SK-N-SH (cell line): ENCODE data around the gene TNFRSF19. TPM values are rescaled to one million over a fixed set of nuclear protein-coding genes. Genes with fewer than 3 reads are reported as not detected.

ENCODE experiments used
- CTCF ChIA-PET: fragments of 300-600, 350-600 bp; formaldehyde crosslinking; extraction: SDS; loops from one replicate; lab custom pipeline; 2021; lab: Yijun Ruan, JAX
- POLR2A ChIA-PET: fragments of 350-600 bp; sonication (Branson Sonifier 250); formaldehyde crosslinking; extraction: SDS; loops from one replicate; lab custom pipeline; 2020; ENCODE audit warnings: antibody characterized with exemption, inconsistent platforms; lab: Yijun Ruan, JAX
- DNase-seq: peaks from one replicate; pipeline ENCODE4 v3.0.0; 2012
- H2AFZ ChIP-seq: fragments of 200-600 bp; sonication (generic); 2 replicates; pipeline ENCODE4 v1.8.1; 2016; ENCODE audit warnings: antibody characterized with exemption, mild to moderate bottlenecking, low read depth
- H3F3A ChIP-seq: fragments of 200-600 bp; sonication (generic); replicated peaks from 2 replicates; pipeline ENCODE3; 2016; ENCODE audit warnings: antibody characterized with exemption, mild to moderate bottlenecking; ENCODE audit not compliant: insufficient read depth
- H3K27ac ChIP-seq, 2 experiments: fragments of 200-500 bp in 1 of 2; fragments of 200-600 bp in 1 of 2; sonication (Bioruptor generic) in 1 of 2; sonication (generic), shearing (Covaris generic) in 1 of 2; 2 replicates each; pipeline versions ENCODE4 v1.5.1 to v1.6.1; 2014 to 2016; ENCODE audit warnings: low read depth in 2 of 2, inconsistent platforms in 1 of 2, low read length in 1 of 2, mild to moderate bottlenecking in 1 of 2, mixed read lengths in 1 of 2
- H3K27me3 ChIP-seq: fragments of 200-600 bp; sonication (generic), shearing (Covaris generic); 2 replicates; pipeline ENCODE4 v1.6.1; 2016; ENCODE audit warnings: mixed run types; ENCODE audit not compliant: insufficient read depth
- H3K36me3 ChIP-seq, 2 experiments: fragments of 200-500 bp in 1 of 2; fragments of 200-600 bp in 1 of 2; sonication (Bioruptor generic) in 1 of 2; sonication (generic) in 1 of 2; replicated peaks in 1 of 2; 2 replicates each; pipeline versions ENCODE3 to v1.5.1; 2014 to 2016; ENCODE audit warnings: low read length in 1 of 2, mild to moderate bottlenecking in 1 of 2; ENCODE audit not compliant: insufficient read depth in 2 of 2, control insufficient read depth in 1 of 2
- H3K4me1 ChIP-seq, 2 experiments: fragments of 200-500 bp in 1 of 2; fragments of 200-600 bp in 1 of 2; sonication (Bioruptor generic) in 1 of 2; sonication (generic), shearing (Covaris generic) in 1 of 2; 2 replicates each; pipeline versions ENCODE4 v1.5.1 to v1.6.1; 2014 to 2016; ENCODE audit warnings: low read depth in 1 of 2, low read length in 1 of 2, mixed run types in 1 of 2; ENCODE audit not compliant: insufficient read depth in 2 of 2, control insufficient read depth in 1 of 2
- H3K4me2 ChIP-seq: fragments of 200-600 bp; sonication (generic), shearing (Covaris generic); 2 replicates; pipeline ENCODE4 v1.6.1; 2017; ENCODE audit warnings: mixed run types
- H3K4me3 ChIP-seq, 2 experiments: fragments of 200-500 bp in 1 of 2; fragments of 200-600 bp in 1 of 2; sonication (Bioruptor generic) in 1 of 2; sonication (generic), shearing (Covaris generic) in 1 of 2; 2 replicates each; pipeline versions ENCODE4 v1.5.1 to v1.8.1; 2014 to 2016; ENCODE audit warnings: low read depth in 2 of 2, inconsistent platforms in 1 of 2, low read length in 1 of 2, mild to moderate bottlenecking in 1 of 2, mixed read lengths in 1 of 2, moderate library complexity in 1 of 2
- H3K79me2 ChIP-seq: fragments of 200-600 bp; sonication (generic); 2 replicates; pipeline ENCODE4 v1.8.1; 2017; ENCODE audit warnings: mild to moderate bottlenecking; ENCODE audit not compliant: insufficient read depth
- H3K9ac ChIP-seq: fragments of 200-600 bp; sonication (generic); 2 replicates; pipeline ENCODE4 v1.6.1; 2017; ENCODE audit warnings: mixed run types
- H3K9me2 ChIP-seq: fragments of 200-600 bp; sonication (generic); 2 replicates; pipeline ENCODE4 v1.6.1; 2017; ENCODE audit warnings: mixed run types
- H3K9me3 ChIP-seq: fragments of 200-600 bp; sonication (generic); 2 replicates; pipeline ENCODE4 v1.6.1; 2017; ENCODE audit warnings: mixed run types, mild to moderate bottlenecking, moderate library complexity
- H4K20me1 ChIP-seq: fragments of 200-600 bp; sonication (generic); 2 replicates; pipeline ENCODE4 v1.6.1; 2017; ENCODE audit warnings: mild to moderate bottlenecking, mixed run types; ENCODE audit not compliant: insufficient read depth
- CHD2 ChIP-seq: fragments of 150-350 bp; IDR thresholded peaks from 2 replicates; pipeline ENCODE4 v1.6.1; 2018; ENCODE audit warnings: low read length; ENCODE audit not compliant: partially characterized antibody
- FOSL2 ChIP-seq: IDR thresholded peaks from 2 replicates; pipeline ENCODE4 v1.4.0; 2012; ENCODE audit warnings: low read depth, mild to moderate bottlenecking, moderate library complexity, borderline replicate concordance
- FOXM1 ChIP-seq: IDR thresholded peaks from 2 replicates; pipeline ENCODE4 v1.4.0; 2012; ENCODE audit warnings: low read depth, mild to moderate bottlenecking
- GABPA ChIP-seq: IDR thresholded peaks from 2 replicates; pipeline ENCODE4 v1.4.0; 2012; ENCODE audit warnings: low read depth, mild to moderate bottlenecking
- GATA2 ChIP-seq: sonication (generic); formaldehyde crosslinking; IDR thresholded peaks from 2 replicates; pipeline ENCODE4 v1.5.0; 2020; ENCODE audit warnings: mild to moderate bottlenecking, missing genetic modification reagents
- JUND ChIP-seq: IDR thresholded peaks from 2 replicates; pipeline ENCODE4 v1.4.0; 2012
- MXI1 ChIP-seq: IDR thresholded peaks from 2 replicates; pipeline ENCODE4 v1.6.1; 2012; ENCODE audit warnings: mild to moderate bottlenecking, low read depth, low read length, improper control_type of control experiment
- NFIC ChIP-seq: IDR thresholded peaks from 2 replicates; pipeline ENCODE4 v1.4.0; 2012; ENCODE audit warnings: borderline replicate concordance
- NRF1 ChIP-seq: IDR thresholded peaks from 2 replicates; pipeline ENCODE4 v1.6.1; 2012; ENCODE audit warnings: low read depth, mild to moderate bottlenecking, low read length
- POLR2AphosphoS5 ChIP-seq: IDR thresholded peaks from 2 replicates; pipeline ENCODE4 v1.6.1; 2012; ENCODE audit warnings: low read depth, low read length
- RAD21 ChIP-seq: IDR thresholded peaks from 2 replicates; pipeline ENCODE4 v1.6.1; 2012; ENCODE audit warnings: mild to moderate bottlenecking, low read length
- RCOR1 ChIP-seq: fragments of 150-350 bp; IDR thresholded peaks from 2 replicates; pipeline ENCODE4 v1.6.1; 2017; ENCODE audit warnings: antibody characterized with exemption, low read length
- RFX5 ChIP-seq: IDR thresholded peaks from 2 replicates; pipeline ENCODE4 v1.6.1; 2012; ENCODE audit warnings: mild to moderate bottlenecking, improper control_type of control experiment, low read length
- RXRA ChIP-seq: IDR thresholded peaks from 2 replicates; pipeline ENCODE4 v1.4.0; 2012; ENCODE audit warnings: low read depth, mild to moderate bottlenecking, borderline replicate concordance
- SMC3 ChIP-seq: IDR thresholded peaks from 2 replicates; pipeline ENCODE4 v1.6.1; 2012; ENCODE audit warnings: low read depth, low read length, improper control_type of control experiment
- TAF1 ChIP-seq: IDR thresholded peaks from 2 replicates; pipeline ENCODE4 v1.6.1; 2012; ENCODE audit warnings: low read depth, mild to moderate bottlenecking, low read length, moderate library complexity, borderline replicate concordance
- WGBS: methylation state at CpG from one replicate; pipeline ENCODE4 v1.1.6; 2017; ENCODE audit warnings: low lambda C conversion rate; 5-methylcytosine and 5-hydroxymethylcytosine counted together
- polyA plus RNA-seq, 3 experiments: library from polyadenylated mRNA; depleted of rRNA; stranded (reverse); fragments of >200 nt; gene quantifications; 2 replicates each; pipeline ENCODE4 v1.2.3, GENCODE V29; 2012
- TF ChIP-seq, protein P1 (sequence below): fragments of 200-600 bp; sonication (generic); IDR thresholded peaks from 2 replicates; pipeline ENCODE4 v1.6.1; 2017; ENCODE audit warnings: antibody characterized with exemption, mild to moderate bottlenecking, moderate library complexity
- TF ChIP-seq, protein P2 (sequence below): IDR thresholded peaks from 2 replicates; pipeline ENCODE4 v1.4.0; 2012; ENCODE audit warnings: low read depth
- TF ChIP-seq, protein P3 (sequence below): IDR thresholded peaks from 2 replicates; pipeline ENCODE4 v1.4.0; 2012; ENCODE audit warnings: low read depth, borderline replicate concordance
- TF ChIP-seq, protein P4 (sequence below): fragments of 150-350 bp; IDR thresholded peaks from 2 replicates; pipeline ENCODE4 v1.6.1; 2016; ENCODE audit warnings: mild to moderate bottlenecking, low read depth, low read length

TNFRSF19 gene
- polyA plus RNA-seq, 1 of the 3 experiments (the other 2 are of a cell fraction): 4.6 TPM

DNA sequence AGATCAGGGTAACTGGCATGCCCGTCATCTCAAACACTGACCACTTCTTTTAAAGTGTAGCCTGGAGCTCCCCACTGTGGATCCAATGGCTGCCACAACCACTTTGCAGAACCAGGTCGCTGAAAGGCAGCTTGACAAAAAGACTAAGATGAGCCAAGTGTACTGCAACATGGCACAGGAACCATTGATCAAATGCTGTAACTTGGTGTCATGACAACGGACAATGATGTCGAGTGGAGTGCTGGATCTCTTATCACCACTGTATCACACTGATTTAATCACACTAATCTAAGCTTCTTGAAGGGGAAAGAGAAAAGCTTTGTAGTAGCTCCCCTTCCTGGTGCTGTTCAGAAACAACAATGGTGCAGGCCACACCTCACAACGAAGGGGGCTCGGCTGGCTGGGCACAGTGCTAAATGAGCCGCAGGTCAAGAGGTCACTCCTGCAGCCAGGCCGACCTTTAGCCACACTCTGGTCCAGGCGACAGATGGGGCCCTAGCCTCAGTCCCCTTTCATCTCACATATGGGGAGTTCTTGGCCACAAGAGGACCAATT, 2.2 kb upstream of the TNFRSF19 start:
- Histone ChIP-seq H3K9me2 (no peaks in the 10 kb centered on the region), H3K4me3 (no peak overlapping the region), H4K20me1 (no peaks in the 10 kb centered on the region), H3F3A (peaks cover 5% of the 10 kb centered on the region), H3K4me1 (peaks cover 0 to 30% of the 10 kb centered on the region in 2 experiments; a peak in 2 of 4 replicates), H2AFZ (no peak overlapping the region), H3K9me3 (no peaks in the 10 kb centered on the region), H3K36me3 (no peaks in the 10 kb centered on the region), H3K27ac (no peak overlapping the region), H3K27me3 (no peaks in the 10 kb centered on the region), H3K9ac (no peak overlapping the region), H3K79me2 (peaks cover 6% of the 10 kb centered on the region; the same call in 1 of the 2 replicates), H3K4me2 (no peak overlapping the region)
- CTCF ChIA-PET: interaction anchor here (0.6 to 2.4 kb wide), 9 partner anchors 55 to 232 kb away, joined by 3 to 26 read pairs (median 4); no protein-coding TSS in a partner anchor
- WGBS: 84% methylated on average over 9 of the region's 9 CpGs
- DNase-seq: no peak
- no peak for TF ChIP-seq TAF1
- no peak for TF ChIP-seq GATA2 (CRISPR knock-in tag)
- TF ChIP-seq GABPA: no peak
- no peak for TF ChIP-seq JUND
- no peak for TF ChIP-seq FOSL2
- TF ChIP-seq RXRA: no peak
- TF ChIP-seq RAD21: peak; percentile 57
- no peak for TF ChIP-seq POLR2AphosphoS5
- TF ChIP-seq, protein P1, sequence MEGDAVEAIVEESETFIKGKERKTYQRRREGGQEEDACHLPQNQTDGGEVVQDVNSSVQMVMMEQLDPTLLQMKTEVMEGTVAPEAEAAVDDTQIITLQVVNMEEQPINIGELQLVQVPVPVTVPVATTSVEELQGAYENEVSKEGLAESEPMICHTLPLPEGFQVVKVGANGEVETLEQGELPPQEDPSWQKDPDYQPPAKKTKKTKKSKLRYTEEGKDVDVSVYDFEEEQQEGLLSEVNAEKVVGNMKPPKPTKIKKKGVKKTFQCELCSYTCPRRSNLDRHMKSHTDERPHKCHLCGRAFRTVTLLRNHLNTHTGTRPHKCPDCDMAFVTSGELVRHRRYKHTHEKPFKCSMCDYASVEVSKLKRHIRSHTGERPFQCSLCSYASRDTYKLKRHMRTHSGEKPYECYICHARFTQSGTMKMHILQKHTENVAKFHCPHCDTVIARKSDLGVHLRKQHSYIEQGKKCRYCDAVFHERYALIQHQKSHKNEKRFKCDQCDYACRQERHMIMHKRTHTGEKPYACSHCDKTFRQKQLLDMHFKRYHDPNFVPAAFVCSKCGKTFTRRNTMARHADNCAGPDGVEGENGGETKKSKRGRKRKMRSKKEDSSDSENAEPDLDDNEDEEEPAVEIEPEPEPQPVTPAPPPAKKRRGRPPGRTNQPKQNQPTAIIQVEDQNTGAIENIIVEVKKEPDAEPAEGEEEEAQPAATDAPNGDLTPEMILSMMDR: peak; percentile 11; the same call in 1 of the 2 replicates
- no peak for TF ChIP-seq CHD2
- TF ChIP-seq, protein P2, sequence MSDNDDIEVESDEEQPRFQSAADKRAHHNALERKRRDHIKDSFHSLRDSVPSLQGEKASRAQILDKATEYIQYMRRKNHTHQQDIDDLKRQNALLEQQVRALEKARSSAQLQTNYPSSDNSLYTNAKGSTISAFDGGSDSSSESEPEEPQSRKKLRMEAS: no peak
- no peak for TF ChIP-seq NFIC
- peak; percentile 23; the same call in 1 of the 2 replicates for TF ChIP-seq SMC3
- no peak for TF ChIP-seq RFX5
- TF ChIP-seq, protein P3, sequence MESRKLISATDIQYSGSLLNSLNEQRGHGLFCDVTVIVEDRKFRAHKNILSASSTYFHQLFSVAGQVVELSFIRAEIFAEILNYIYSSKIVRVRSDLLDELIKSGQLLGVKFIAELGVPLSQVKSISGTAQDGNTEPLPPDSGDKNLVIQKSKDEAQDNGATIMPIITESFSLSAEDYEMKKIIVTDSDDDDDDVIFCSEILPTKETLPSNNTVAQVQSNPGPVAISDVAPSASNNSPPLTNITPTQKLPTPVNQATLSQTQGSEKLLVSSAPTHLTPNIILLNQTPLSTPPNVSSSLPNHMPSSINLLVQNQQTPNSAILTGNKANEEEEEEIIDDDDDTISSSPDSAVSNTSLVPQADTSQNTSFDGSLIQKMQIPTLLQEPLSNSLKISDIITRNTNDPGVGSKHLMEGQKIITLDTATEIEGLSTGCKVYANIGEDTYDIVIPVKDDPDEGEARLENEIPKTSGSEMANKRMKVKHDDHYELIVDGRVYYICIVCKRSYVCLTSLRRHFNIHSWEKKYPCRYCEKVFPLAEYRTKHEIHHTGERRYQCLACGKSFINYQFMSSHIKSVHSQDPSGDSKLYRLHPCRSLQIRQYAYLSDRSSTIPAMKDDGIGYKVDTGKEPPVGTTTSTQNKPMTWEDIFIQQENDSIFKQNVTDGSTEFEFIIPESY: no peak
- no peak for TF ChIP-seq RCOR1
- TF ChIP-seq, protein P4, sequence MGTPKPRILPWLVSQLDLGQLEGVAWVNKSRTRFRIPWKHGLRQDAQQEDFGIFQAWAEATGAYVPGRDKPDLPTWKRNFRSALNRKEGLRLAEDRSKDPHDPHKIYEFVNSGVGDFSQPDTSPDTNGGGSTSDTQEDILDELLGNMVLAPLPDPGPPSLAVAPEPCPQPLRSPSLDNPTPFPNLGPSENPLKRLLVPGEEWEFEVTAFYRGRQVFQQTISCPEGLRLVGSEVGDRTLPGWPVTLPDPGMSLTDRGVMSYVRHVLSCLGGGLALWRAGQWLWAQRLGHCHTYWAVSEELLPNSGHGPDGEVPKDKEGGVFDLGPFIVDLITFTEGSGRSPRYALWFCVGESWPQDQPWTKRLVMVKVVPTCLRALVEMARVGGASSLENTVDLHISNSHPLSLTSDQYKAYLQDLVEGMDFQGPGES: no peak
- TF ChIP-seq NRF1: no peak
- TF ChIP-seq MXI1: no peak
- no peak for TF ChIP-seq FOXM1
- POLR2A ChIA-PET: no interaction called here
